ENCODE measurements around the gene HDAC1.
"Not testable (repeated sequence)": the region's sequence is repeated elsewhere in the genome, so short reads cannot be mapped to it uniquely, and the experiment has no call there.

Gene HDAC1

DNA sequence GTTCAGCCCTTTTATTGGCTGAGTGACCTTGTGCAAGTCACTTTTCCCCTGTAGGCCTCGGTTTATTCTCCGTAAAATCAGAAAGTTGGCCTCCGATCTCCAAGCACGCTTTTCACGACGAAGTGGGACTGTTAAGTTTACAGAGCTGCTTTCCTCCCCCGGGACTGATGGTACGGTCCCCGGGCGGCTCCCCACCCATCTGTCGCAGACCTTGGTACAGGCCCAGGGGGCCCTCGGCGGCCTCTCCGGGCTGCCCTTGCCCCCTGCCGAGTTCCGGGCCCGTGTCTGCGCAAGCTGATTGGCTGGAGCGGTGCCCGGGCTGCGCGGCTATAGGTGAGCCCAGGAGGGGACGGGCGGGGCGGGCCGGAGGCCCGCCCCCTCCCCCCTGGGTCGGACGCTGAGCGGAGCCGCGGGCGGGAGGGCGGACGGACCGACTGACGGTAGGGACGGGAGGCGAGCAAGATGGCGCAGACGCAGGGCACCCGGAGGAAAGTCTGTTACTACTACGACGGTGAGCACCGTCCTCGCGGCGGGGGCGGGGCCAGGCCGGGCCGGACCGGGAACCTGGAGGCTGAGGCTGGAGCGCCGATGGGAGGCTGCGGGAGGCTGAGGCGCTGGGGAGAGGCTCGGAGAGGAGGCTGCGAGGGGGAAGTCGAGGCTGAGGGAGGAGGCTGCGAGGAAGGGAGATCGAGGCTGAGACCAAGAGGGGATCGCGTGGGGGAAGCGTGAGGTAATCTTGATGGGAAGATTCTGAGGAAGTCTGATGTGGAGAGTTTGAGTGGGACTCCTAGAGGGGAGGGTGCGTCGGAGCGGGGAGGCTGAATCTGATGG lies at the start of gene HDAC1:
Gene HDAC1, plus strand, starts transcription at position 376 of the 831 bp plus-strand sequence. Its CDS starts 87 bp downstream, at position 463.
- peak; percentile 94 for DNase-seq (ENCODE audit: low spot score)

DNA sequence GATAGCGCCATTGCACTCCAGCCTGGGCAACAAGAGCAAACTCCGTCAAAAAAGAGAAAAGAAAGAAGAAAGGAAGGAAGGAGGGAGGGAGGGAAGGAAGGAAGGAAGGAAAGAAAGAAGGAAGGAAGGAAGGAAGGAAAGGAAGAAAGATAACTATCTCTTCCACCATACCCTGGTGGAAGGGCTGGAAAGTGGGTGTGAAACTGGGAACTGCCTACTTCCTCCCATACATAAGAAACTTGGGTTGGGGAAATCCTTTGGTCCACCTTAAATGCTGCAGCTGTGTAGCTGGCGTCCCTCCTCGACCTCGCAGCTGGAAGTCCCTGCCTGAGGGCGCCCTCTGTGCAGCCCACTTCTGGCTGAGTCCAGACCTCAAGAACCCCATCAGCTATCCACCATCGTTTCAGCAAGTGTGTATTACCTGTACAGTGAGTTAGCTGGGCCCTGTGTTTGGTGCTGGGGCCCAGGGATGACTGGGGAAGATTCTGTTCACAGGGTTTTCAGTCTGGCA lies 49.5 kb upstream of the HDAC1 start:
- DNase-seq (ENCODE audit: low spot score), result no peak

DNA sequence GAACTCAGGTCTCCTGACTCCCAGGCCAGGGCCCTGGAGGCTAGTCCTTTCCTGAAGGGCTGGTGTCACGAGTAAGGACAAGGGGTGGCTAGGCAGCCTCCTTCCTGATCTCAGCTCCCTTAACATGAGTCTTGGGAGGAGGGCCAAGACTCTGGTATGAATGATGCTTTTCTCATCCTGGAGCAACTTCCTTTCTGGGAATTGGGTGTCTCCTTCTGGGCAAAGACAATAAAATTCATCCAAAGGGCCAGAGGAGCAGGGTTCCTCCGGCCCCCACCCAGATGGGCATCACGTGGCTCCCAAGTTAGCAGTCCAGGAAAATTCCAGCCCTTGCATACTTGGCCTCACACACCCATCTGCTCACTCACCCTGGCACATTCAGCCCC lies 45.0 kb upstream of the HDAC1 start, which contains the start of gene FAM167B:
Gene FAM167B, plus strand, starts transcription at position 335 of the 386 bp plus-strand sequence. CDS start 200 bp downstream, outside the sequence.
- peak; percentile 90 for DNase-seq (ENCODE audit: low spot score)

DNA sequence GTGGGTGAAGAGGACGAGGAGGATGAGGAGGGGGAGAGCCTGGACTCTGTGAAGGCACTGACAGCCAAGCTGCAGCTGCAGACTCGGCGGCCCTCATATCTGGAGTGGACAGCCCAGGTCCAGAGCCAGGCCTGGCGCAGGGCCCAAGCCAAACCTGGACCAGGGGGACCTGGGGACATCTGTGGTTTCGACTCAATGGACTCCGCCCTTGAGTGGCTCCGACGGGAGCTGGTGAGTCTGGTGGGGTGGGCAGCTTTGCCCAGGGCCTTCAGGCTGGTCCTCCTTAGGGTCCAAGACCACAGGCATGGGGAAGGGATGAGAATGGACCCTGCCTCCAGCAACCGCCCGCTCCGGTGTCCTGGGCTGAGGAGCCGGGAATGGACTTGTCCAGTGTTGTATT lies 44.4 kb upstream of the HDAC1 start:
- no peak for DNase-seq (ENCODE audit: low spot score)

DNA sequence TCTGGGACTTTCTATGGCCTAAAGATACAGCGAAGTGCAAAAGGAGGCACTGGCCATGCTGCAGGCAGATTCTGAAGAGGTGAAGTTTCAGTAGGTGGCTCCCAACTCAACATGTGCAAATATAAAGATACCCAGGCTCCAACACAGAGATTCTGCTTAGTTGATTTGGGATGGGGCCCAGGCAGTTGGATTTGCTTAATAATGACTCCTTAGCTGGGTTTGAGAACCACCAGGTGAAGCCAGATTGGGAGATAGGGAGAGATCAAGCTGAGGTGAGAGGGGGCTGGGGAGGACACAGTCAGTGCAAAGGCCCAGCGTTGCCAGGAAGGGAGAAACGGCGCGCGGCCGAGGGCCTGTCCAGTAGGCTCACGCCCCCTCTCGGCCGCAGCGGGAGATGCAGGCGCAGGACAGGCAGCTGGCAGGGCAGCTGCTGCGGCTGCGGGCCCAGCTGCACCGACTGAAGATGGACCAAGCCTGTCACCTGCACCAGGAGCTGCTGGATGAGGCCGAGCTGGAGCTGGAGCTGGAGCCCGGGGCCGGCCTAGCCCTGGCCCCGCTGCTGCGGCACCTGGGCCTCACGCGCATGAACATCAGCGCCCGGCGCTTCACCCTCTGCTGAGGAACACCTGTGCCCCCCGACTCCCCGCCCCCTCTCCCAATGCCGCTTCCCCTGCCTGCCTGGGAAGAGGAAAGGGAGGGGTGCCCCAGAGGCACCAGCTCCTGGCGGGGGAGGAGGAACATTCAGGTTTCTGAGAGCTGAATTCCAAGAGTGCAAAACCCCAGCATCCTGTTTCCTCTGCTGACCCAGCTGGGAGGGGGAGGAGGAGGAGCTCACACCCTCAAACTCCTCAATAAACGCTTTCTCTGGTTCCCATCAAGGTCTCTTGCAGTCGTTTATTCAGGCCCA lies 43.6 kb upstream of the HDAC1 start:
- DNase-seq (ENCODE audit: low spot score), result peak; percentile 70

DNA sequence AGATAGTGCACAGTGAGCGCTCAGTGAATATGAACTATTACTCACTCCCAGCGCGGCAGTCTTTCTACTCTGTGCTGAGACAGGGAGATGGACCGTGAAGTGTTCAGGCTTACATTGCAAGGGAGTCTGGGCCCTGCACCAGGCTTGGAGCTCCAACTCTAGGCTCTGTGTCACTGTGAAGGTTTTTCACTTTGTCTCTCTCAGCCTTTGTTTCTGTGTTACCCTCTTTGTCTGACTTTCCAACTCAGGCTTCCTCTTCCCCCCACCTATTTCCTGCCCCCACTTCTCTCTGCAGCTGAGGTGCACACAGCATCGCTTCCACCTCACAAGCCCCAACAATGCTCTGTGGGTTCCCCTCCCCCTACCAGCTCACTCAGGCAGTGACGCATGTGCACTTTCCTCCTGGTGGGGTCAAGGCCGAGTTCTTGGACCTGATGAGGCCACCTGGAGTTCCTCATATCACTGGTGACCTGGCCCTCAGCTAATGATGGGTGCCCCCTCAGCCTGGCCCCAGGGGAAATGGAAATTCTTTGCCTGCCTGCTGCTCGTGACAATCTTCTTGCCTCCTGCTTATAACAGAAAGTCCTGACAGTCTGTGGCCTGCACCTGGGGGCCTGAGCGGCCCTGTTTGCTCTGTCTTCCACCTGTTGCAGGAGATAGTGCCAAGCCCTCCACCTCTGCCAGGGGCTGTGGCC lies 41.9 kb upstream of the HDAC1 start:
- peak; percentile 94 for DNase-seq (ENCODE audit: low spot score)

DNA sequence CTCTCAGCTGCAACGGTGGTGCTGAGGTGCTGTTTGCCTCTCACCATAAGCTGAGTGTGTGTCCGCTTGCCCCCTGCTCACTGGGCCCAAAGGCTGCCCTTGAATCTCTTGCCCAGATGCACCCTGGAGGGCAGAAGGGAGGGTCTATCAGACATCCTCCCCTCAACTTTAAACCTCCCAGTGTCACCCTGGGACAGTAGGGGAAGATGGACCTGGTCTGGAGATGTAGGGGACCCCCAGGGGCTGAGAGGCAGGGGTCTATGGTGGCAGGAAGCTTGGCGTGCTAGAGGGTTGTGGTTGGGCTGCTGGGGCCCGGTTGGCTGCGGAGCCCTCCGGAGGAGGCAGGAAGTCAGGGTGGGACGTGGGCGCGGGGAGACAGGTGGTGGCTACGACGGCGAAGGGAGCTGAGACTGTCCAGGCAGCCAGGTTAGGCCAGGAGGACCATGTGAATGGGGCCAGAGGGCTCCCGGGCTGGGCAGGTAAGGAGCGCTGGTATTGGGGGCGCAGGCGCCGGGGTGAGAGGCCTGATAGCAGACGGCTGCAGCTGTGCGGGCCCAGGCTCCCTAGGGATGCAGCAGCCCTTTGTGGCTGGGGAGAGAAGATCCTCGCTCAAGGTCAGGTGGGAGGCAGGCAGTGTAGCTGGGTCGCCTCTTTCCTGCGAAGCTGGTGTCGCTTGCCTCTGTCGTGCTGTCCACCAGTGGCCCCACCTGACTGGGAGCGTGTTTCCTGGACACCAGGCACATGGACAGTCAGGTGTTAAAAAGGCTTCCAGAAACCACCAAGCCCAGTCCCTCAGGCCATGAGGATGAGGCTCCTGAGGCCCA lies 40.8 kb upstream of the HDAC1 start, which contains the start of gene LCK:
Gene LCK, plus strand, starts transcription at position 373 of the 824 bp plus-strand sequence. CDS start 23,065 bp downstream, outside the sequence.
- DNase-seq (ENCODE audit: low spot score), result no peak

DNA sequence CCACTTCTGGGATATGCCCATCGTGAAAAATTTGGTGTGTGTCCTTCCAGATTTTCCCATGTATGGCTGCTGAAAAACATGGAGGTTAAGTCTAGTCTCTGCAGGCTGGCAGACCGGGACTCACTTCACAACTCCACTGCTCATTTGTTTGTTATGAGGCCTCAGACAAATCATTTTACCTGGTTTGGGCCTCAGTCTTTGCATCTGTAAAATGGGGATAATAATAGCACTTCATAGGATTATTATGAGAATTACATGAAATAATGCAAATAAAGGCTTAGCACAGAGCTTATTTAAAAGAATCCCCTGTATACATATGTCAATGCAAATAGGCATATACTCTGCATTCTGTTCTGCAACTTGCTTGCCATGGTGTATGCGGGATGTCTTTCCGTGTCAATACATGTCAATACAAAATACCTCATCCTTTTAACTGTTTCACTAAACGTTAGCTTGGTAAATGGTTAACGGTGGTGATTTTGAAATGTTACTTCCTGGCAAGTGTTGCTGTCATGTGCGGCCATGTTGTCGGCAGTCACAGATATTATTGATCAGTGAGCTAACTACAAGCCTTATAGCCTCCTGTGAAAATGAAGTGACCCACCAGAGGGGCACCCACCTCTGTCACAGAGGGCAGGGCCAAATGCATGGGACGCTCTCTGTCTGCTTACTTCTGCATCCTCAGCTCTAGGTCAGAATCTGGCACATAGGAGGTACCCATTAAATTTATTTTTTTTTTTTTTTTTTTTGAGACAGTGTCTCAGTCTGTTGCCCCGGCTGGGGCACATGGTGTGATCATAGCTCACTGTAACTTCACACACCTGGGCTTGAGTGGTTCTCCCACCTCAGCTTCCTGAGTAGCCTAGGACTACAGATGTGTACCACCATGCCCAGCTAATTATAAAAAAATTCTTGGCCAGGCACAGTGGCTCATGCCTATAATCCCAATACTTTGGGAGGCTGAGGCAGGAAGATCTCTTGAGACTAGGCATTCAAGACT lies 36.5 kb upstream of the HDAC1 start:
- no peak for DNase-seq (ENCODE audit: low spot score)

DNA sequence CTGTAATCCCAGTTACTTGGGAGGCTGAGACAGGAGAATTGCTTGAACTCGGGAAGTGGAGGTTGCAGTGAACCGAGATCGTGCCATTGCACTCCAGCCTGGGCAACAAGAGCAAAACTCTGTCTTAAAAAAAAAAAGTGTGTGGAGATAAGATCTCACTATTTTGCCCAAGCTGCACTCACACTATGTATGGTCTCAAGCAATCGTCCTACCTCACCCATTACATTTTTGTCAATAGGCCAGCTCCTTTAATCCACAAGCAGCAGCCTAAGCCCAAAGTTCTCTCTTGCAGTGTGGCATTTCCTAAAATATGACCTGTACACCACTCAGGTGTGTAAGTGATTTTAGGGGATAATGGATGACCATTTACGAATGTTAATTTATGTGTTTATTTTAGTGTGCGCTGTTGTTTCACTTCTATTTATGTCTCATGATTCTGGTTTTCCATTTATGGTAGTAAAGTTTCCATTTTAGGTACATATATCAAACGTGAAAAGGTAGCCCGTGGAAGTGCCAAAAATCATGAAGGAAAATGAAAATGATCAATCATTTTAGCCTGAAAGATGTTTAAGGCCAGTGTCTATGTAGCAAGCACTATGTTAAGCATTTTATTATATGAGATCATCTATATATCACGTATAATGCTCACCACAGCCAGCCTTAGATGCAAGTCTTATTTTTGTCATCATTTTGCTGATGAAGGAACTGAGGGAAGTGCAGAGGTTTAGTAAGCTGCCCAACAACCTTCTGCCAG lies 35.2 kb upstream of the HDAC1 start:
- DNase-seq (ENCODE audit: low spot score), result no peak

DNA sequence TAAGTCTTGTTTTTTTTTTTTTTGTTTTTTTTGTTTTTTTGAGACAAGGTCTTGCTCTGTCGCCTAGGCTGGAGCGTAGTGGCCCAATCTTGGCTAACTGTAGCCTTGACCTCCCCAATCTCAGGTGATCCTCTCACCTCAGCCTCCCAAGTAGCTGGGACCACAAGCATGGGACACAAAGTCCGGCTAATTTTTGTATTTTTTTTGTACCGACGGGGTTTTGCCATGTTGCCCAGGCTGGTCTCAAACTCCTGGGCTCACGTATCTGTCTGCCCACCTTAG lies 34.7 kb upstream of the HDAC1 start:
- no peak for DNase-seq (ENCODE audit: low spot score)

DNA sequence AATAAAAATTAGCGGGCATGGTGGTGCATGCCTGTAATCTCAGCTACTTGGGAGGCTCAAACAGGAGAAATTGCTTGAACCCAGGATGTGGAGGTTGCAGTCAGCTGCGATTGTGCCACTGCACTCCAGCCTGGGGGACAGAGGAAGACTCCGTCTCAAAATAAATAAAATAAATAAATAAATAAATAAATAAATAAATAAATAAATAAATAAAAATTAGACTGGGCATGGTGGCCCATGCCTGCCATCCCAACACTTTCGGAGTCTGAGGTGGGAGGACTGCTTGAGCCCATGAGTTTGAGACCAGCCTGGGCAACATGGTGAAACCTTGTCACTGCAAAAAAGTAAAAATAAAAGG lies 28.7 kb upstream of the HDAC1 start:
- not testable (repeated sequence) for DNase-seq (ENCODE audit: low spot score)

DNA sequence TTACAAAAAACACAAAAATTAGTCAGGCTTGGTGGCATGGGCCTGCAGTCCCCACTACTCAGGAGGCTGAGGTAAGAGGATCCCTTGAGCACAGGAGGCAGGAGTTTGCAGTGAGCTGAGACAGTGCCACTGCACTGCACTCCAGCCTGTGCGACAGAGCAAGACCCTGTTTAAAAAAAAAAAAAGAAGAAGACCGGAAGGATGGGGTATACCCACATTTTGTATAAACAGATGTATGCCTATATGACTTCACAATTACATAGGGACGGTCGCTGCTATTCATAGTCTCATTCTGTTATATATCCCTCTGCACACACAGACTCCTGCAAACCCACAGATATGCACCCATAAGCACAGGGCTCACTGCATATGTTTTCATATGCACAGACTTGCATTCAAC lies 28.1 kb upstream of the HDAC1 start:
- DNase-seq (ENCODE audit: low spot score), result no peak

DNA sequence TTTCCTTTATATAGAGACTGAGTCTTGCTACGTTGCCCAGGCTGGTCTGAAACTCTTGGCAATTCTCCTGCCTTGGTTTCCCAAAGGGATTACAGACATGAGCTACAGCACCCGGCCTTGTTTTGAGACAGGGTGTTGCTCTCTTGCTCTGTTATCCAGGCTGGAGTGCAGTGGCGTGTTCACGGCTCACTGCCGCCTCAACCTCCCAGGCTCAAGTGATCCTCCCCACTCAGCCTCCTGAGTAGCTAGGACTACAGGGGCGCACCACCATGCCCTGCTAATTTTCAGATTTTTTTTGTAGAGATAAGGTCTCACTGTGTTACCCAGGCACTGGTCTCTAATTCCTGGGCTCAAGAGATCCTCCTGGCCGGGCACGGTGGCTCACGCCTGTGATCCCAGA lies 26.0 kb upstream of the HDAC1 start:
- no peak for DNase-seq (ENCODE audit: low spot score)

DNA sequence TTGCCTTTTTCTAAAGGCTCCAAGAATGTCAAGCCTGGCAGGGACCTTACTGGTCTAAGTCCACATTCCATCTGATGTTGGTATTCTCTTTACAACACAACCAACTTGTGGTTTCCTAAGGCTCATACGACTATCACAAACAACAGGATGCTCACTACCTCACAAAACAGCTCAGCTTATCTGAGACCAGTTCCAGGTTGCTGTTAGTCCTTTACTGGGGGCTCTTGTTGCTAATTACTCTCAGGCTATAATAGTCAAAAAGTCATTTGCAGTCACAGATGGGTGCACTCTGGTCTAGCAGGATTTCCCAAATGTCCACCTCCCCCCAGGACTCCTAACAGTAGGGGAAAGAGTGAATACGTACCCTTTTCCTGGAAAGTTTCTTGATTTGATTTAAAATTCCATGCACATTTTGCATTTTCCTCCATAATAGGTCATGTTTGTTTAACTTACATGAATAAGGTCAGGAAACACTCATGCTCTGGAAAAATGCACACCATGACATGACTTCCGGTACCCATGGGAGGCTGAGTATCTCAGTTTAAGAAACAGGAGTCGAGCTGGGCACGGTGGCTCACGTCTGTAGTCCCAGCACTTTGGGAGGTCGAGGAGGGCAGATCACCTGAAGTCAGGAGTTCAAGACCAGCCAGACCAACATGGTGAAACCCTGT lies 24.8 kb upstream of the HDAC1 start:
- DNase-seq (ENCODE audit: low spot score), result peak; percentile 82

DNA sequence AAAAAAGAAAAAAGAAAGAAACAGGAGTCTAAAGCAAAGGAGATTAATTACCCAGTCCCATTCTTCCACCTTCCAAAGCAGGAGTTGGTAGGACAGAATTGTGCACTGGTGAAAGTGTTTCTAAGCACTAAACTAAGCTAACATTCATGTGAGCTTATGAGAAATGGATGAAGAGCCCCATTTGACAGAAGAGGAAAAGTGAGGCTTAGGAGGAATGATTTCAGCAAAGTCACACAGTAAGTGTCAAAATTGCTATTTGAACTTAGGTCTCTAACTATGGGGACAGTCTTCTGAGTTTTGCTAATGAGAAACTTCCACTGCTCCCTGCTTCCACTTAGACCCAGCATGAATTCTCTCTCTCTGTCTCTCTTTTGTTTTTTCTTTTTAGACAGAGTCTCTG lies 22.1 kb upstream of the HDAC1 start:
- DNase-seq (ENCODE audit: low spot score), result no peak

DNA sequence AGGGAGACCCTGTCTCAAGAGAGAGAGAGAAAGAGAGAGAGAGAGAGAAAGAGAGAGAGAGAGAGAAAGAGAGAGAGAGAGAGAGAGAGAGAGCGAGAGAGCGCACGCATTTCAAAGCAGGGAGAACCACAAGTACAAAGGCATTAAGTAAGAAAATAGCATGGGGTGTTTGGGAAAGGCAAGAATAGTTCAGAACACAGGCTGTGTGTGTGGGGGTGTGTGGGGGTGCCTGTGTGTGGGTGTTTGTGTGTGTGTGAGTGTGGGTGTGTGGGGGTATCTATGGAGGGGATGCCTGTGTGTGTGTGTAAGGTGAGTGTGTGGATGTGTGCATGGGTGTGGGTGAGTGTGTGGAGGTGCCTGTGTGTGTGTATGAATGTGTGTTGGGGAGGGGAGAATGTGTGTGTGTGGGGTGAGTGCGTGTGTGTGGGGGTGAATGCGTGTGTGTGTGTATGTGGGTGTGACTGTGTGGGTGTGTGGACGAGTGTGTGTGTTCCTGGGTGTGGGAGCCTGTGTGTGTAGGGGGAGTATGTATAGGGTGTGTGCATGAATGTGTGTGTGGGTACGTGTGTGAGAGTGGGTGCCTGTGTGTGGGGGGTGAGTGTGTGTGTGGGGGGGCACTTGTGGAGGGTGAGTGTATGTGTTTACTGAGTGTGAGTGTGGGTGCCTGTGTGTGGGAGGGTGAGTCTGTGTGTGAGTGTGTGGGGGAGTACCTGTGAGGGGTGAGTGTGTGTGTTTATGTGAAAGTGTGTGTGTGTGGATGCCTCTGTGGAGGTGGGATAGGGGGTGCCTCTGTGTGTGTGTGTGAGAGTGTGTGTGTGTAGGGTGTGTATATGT lies 19.1 kb upstream of the HDAC1 start:
- DNase-seq (ENCODE audit: low spot score), result no peak

DNA sequence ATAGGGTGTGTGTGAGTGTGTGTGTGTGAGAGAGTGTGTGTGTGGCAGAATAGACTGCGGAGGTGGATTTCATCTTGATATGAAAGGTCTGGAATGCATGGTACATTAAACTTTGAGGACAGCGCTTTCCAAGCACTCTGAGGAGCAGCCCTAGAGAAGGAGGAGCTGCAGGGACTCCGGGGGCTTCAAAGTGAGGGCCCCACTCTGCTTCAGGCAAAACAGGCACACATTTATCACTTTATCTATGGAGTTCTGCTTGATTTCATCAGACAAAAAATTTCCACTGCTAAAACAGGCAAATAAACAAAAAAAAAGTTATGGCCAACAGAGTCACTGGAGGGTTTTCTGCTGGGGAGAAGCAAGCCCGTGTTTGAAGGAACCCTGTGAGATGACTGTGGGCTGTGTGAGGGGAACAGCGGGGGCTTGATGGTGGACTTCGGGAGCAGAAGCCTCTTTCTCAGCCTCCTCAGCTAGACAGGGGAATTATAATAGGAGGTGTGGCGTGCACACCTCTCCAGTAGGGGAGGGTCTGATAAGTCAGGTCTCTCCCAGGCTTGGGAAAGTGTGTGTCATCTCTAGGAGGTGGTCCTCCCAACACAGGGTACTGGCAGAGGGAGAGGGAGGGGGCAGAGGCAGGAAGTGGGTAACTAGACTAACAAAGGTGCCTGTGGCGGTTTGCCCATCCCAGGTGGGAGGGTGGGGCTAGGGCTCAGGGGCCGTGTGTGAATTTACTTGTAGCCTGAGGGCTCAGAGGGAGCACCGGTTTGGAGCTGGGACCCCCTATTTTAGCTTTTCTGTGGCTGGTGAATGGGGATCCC lies 18.3 kb upstream of the HDAC1 start:
- no peak for DNase-seq (ENCODE audit: low spot score)
